Liver (tissue), 3 donors: ENCODE results near the gene CTLA4.

ENCODE experiments used
- CTCF ChIP-seq: fragments of 150-350 bp; IDR thresholded peaks from 2 replicates; pipeline ENCODE4 v1.5.1; 2017; ENCODE audit warnings: improper control_type of control experiment, low read depth, low read length; ENCODE audit not compliant: missing input control
- EGR1 ChIP-seq, 2 donors: IDR thresholded peaks; 2 replicates each; pipeline ENCODE4 v1.6.1; 2016 to 2018; ENCODE audit warnings: antibody characterized with exemption in 2 of 2, low read depth in 2 of 2
- GABPA ChIP-seq, 2 donors: IDR thresholded peaks in 1 of 2; conservative IDR thresholded peaks in 1 of 2; 2 replicates each; pipeline ENCODE4 v1.6.1; 2016; ENCODE audit warnings: antibody characterized with exemption in 2 of 2, mild to moderate bottlenecking in 1 of 2, moderate library complexity in 1 of 2
- HNF4G ChIP-seq: IDR thresholded peaks from 2 replicates; pipeline ENCODE4 v1.6.1; 2016; ENCODE audit warnings: antibody characterized with exemption
- JUND ChIP-seq, 2 donors: IDR thresholded peaks; 2 replicates each; pipeline ENCODE4 v1.6.1; 2016; ENCODE audit warnings: antibody characterized with exemption in 2 of 2
- MAX ChIP-seq: IDR thresholded peaks from 2 replicates; pipeline ENCODE4 v1.6.1; 2016; ENCODE audit warnings: antibody characterized with exemption
- RAD21 ChIP-seq, 2 donors: IDR thresholded peaks; 2 replicates each; pipeline ENCODE4 v1.6.1; 2016; ENCODE audit warnings: antibody characterized with exemption in 2 of 2, mild to moderate bottlenecking in 2 of 2
- REST ChIP-seq: IDR thresholded peaks from 2 replicates; pipeline ENCODE4 v1.6.1; 2016; ENCODE audit warnings: antibody characterized with exemption, mild to moderate bottlenecking
- SP1 ChIP-seq: IDR thresholded peaks from 2 replicates; pipeline ENCODE4 v1.6.1; 2018; ENCODE audit warnings: antibody characterized with exemption, mild to moderate bottlenecking
- TAF1 ChIP-seq: conservative IDR thresholded peaks from 2 replicates; pipeline ENCODE4 v1.6.1; 2016; ENCODE audit warnings: antibody characterized with exemption, mild to moderate bottlenecking
- YY1 ChIP-seq: IDR thresholded peaks from 2 replicates; pipeline ENCODE4 v1.6.1; 2016; ENCODE audit warnings: antibody characterized with exemption, mild to moderate bottlenecking
- donor health status: healthy.
- donor health status: healthy.

- TF ChIP-seq CTCF (no peak), MAX (no peak), SP1 (no peak), REST (no peak), TAF1 (no peak), GABPA (IDR thresholded peaks at IDR 0.05 in 1 of 2, conservative IDR thresholded peaks at IDR 0.05 in 1 of 2) (no peak), YY1 (no peak), HNF4G (no peak), RAD21 (IDR thresholded peaks at IDR 0.05) (no peak), JUND (IDR thresholded peaks at IDR 0.05) (no peak), EGR1 (IDR thresholded peaks at IDR 0.05; ENCODE audit: low read depth in 2 of 2) (no peak)
Observed at GRCh38 chr2:203840655-203841205, 26.8 kb upstream of the CTLA4 start.
